Measurements from ENCODE around the gene PLA2G2F.

The PLA2G2F gene

DNA sequence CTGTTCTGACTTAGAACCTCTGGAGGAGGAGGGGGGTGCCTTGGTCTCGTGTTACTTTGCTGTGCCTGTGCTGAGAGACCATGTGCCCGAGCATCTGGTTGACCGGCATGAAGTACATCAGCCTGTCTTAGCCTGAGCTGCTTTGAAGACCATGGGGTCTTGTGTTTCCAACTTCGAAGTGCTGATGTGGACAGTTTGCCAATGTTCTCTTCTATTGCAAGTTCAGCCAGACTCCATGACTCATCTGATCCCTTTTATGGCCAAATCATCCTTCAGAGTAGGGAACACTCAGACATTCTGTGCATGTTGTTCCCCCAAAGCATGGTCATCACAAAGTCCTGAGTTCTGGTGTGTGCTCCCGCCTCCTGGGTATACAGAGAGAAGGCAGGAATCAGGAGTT, 53.2 kb downstream of the PLA2G2F start:
- TF ChIP-seq, protein P1, sequence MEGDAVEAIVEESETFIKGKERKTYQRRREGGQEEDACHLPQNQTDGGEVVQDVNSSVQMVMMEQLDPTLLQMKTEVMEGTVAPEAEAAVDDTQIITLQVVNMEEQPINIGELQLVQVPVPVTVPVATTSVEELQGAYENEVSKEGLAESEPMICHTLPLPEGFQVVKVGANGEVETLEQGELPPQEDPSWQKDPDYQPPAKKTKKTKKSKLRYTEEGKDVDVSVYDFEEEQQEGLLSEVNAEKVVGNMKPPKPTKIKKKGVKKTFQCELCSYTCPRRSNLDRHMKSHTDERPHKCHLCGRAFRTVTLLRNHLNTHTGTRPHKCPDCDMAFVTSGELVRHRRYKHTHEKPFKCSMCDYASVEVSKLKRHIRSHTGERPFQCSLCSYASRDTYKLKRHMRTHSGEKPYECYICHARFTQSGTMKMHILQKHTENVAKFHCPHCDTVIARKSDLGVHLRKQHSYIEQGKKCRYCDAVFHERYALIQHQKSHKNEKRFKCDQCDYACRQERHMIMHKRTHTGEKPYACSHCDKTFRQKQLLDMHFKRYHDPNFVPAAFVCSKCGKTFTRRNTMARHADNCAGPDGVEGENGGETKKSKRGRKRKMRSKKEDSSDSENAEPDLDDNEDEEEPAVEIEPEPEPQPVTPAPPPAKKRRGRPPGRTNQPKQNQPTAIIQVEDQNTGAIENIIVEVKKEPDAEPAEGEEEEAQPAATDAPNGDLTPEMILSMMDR (IDR thresholded peaks at IDR 0.05; ENCODE audit: low read depth, low read length, missing control alignments), result no peak
- no peak for DNase-seq (ENCODE audit: low read depth)
- in situ Hi-C loops (cut with HindIII; ENCODE audit: low sequenced_read_pairs), result no loop called here
- no peak overlapping the region for H3K4me3 ChIP-seq (ENCODE audit: low read depth, low read length)

- no peak for DNase-seq (ENCODE audit: low read depth)
- H3K4me3 ChIP-seq (ENCODE audit: low read depth, low read length), result no peak overlapping the region
- TF ChIP-seq, protein P1 (IDR thresholded peaks at IDR 0.05; ENCODE audit: low read depth, low read length, missing control alignments), result no peak
- in situ Hi-C loops (cut with HindIII; ENCODE audit: low sequenced_read_pairs), result no loop called here
These were observed 53.8 kb downstream of the PLA2G2F start for GRCh38 chr1:20192871-20193411.

GRCh38 chr1:20194224-20194623, 55.1 kb downstream of the PLA2G2F start:
- DNase-seq (ENCODE audit: low read depth), result no peak
- TF ChIP-seq, protein P1 (IDR thresholded peaks at IDR 0.05; ENCODE audit: low read depth, low read length, missing control alignments), result no peak
- H3K4me3 ChIP-seq (ENCODE audit: low read depth, low read length), result no peak overlapping the region
- in situ Hi-C loops (cut with HindIII; ENCODE audit: low sequenced_read_pairs), result no loop called here

DNA sequence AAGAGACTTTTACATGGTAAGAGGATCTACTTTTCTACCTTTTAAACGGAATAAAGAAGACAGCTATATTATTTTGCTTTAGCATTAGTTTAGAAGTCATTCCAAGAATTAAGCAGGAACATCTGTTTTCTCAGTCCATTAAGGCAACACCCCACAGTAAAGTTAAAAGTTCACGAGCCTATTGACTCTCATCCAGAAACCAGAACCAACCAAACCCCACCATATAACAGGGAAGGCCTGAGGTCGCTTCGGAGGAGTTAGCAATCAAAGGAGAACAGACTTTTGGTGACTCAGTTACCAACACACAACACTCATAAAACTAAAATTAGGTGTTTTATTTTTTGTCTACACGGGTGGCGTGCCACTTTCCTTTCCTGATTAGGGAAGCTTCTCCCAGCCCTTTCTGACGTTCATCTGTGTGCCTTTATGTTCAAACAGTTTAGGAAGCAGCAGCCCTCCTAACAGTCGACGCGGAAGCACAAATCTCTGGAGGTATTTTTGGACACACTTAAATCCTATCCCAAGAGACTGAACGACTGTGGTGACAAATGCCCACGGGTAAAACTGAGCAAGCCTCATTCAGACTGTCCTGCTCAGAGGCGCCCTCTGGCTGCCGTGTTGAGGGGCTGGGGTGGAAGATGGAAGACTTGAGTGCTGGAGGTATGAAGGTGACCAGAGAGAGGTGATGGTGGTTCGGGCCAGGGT, 55.8 kb downstream of the PLA2G2F start:
- TF ChIP-seq, protein P1 (IDR thresholded peaks at IDR 0.05; ENCODE audit: low read depth, low read length, missing control alignments), result peak; percentile 88
- in situ Hi-C loops (cut with HindIII; ENCODE audit: low sequenced_read_pairs), result no loop called here
- H3K4me3 ChIP-seq (ENCODE audit: low read depth, low read length), result no peak overlapping the region
- DNase-seq (ENCODE audit: low read depth), result peak; percentile 11

DNA sequence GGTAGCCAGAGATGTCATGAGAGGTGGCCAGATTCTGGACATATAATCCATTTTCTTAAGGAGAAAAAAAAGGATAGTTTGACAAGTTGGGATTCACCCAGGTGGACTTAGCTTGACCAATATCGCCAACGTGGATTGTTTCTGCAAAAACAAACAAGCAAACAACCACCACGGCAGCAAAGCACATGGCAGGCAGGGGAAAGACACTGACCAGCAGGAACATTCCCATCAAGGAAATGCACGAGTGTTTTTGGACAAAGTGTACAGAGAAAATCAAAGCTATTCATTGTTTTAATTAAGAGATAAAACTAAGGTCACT, 56.3 kb downstream of the PLA2G2F start:
- TF ChIP-seq, protein P1 (IDR thresholded peaks at IDR 0.05; ENCODE audit: low read depth, low read length, missing control alignments), result no peak
- in situ Hi-C loops (cut with HindIII; ENCODE audit: low sequenced_read_pairs), result no loop called here
- DNase-seq (ENCODE audit: low read depth), result no peak
- no peak overlapping the region for H3K4me3 ChIP-seq (ENCODE audit: low read depth, low read length)

- H3K4me3 ChIP-seq (ENCODE audit: low read depth, low read length), result no peak overlapping the region
- in situ Hi-C loops (cut with HindIII; ENCODE audit: low sequenced_read_pairs), result no loop called here
- no peak for DNase-seq (ENCODE audit: low read depth)
- TF ChIP-seq, protein P1 (IDR thresholded peaks at IDR 0.05; ENCODE audit: low read depth, low read length, missing control alignments), result no peak
These were observed 58.2 kb downstream of the PLA2G2F start for GRCh38 chr1:20197329-20197791.
